OCI-LY7 (cell line): ENCODE results near the gene PHF21B.

ENCODE experiments used
- EZH2phosphoT487 ChIP-seq: fragments of 200-600 bp; sonication (generic); IDR thresholded peaks from 2 replicates; pipeline ENCODE4 v1.6.1; 2018; ENCODE audit warnings: low read depth, borderline replicate concordance, mild to moderate bottlenecking, mixed run types, antibody characterized with exemption, low read length, moderate library complexity, mixed read lengths
- TF ChIP-seq, protein P1 (sequence below): fragments of 200-600 bp; sonication (generic); conservative IDR thresholded peaks from 2 replicates; pipeline ENCODE4 v1.5.1; 2014; ENCODE audit warnings: mild to moderate bottlenecking, antibody characterized with exemption, low read length, moderate library complexity, mixed read lengths

DNA sequence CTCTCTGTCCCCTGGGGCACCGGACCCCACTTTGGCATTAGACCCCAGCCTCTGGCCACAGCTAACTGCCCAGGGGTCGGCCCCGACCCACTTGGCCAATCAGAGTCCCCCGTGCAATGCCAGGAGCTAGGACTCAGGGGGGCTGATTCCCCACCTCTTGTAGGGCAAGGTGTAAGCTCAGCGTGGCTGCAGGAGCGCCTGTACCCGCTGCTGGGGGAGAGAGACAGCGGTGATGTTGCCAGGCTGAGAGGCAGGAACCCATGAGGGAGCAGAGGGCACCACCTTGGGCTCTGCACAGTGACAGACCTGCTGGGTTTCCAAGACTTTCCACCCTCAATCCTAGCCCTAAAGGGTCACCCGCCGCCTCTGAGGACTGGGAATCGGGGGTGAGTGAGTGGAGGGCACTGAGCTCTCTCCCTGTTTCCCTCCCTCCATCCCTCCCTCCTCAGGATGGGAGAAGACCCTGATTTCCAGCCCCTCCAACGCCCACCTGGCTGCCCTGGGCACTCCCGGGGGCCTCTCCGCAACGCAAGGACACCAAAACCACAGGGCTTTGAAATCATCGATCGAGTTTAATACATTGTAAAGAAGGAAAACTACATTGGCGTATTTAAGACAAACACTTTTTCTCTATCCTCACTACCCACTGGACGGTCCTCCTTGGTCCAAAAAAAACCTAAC is 129.1 kb downstream of the PHF21B start:
- TF ChIP-seq, protein P1, sequence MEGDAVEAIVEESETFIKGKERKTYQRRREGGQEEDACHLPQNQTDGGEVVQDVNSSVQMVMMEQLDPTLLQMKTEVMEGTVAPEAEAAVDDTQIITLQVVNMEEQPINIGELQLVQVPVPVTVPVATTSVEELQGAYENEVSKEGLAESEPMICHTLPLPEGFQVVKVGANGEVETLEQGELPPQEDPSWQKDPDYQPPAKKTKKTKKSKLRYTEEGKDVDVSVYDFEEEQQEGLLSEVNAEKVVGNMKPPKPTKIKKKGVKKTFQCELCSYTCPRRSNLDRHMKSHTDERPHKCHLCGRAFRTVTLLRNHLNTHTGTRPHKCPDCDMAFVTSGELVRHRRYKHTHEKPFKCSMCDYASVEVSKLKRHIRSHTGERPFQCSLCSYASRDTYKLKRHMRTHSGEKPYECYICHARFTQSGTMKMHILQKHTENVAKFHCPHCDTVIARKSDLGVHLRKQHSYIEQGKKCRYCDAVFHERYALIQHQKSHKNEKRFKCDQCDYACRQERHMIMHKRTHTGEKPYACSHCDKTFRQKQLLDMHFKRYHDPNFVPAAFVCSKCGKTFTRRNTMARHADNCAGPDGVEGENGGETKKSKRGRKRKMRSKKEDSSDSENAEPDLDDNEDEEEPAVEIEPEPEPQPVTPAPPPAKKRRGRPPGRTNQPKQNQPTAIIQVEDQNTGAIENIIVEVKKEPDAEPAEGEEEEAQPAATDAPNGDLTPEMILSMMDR, result no peak
- TF ChIP-seq EZH2phosphoT487, result no peak
